ENCODE results near the gene USP22. TPM values are rescaled to one million over a fixed set of nuclear protein-coding genes. Genes with fewer than 3 reads are reported as not detected.

USP22 gene
- polyA plus RNA-seq, 3 donors = 20.4 to 69.9 (median 27.3) TPM

DNA sequence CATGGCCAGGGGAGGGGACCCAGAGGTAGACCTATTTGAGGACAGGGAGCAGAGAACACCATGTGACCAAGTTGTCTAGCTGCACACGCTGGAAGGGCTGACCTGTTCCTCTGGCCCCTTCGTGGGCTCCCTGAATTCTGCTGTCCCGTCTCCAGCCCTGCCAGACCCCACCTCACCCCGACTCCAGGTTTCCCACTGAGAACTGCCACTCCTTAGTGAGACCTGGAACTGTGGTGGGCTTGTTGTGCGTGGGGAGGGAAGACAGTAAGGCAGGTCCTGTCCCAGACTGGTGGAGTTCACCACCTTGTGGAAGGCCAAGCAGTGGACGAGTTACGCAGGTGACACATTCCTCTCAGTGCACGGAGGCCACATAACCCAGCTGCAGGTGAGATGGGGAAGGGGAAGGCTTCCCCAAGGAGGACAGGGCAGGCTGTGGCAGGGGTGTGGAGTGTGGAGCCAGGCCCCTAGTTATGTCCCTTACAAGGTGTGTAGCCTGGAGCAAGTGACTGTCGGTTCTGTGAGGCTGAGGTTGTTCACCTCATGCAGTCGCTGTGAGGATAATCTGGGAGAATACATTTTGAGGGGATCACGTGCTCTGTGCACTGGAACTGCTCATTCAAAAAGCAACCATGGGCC, 54.7 kb downstream of the USP22 start:
- H3K27ac ChIP-seq (ENCODE audit: low read depth in 1 of 2, low read length in 2 of 2) = no peak overlapping the region
- no peaks in the 10 kb centered on the region for H4K20me1 ChIP-seq (ENCODE audit: insufficient read depth, low read length)
- no peak overlapping the region for H2AFZ ChIP-seq (ENCODE audit: insufficient read depth, low read depth, low read length, poor library complexity, severe bottlenecking)
- no peak overlapping the region for H3K9ac ChIP-seq (ENCODE audit: insufficient read depth, low read length, poor library complexity, severe bottlenecking)
- Mint-ChIP-seq H3K4me1 (no peaks in the 10 kb centered on the region), H3K27ac (peak overlapping the region in 1 of 7 donors; percentile 28), H3K9me3 (no peaks in the 10 kb centered on the region), H3K36me3 (no peaks in the 10 kb centered on the region), H3K4me3 (no peak overlapping the region), H3K27me3 (ENCODE audit: low read depth in 3 of 3) (peaks cover 0 to 5% (median 0%) of the 10 kb centered on the region in 3 donors)
- H3K9me3 ChIP-seq (replicated peaks in 1 of 2; ENCODE audit: control insufficient read depth in 1 of 2, insufficient read depth in 1 of 2, low read length in 2 of 2) = no peaks in the 10 kb centered on the region
- intact Hi-C loops (cut with micrococcal nuclease) = no loop called here
- no peak for DNase-seq
- no peak overlapping the region for H3K4me2 ChIP-seq (replicated peaks; ENCODE audit: extremely low read depth, low read length, poor library complexity, severe bottlenecking)
- TF ChIP-seq CTCF (IDR thresholded peaks at IDR 0.05) = no peak
- H3K27me3 ChIP-seq (ENCODE audit: control insufficient read depth in 2 of 2, insufficient read depth in 2 of 2, low read length in 2 of 2) = no peaks in the 10 kb centered on the region
- 90% methylated on average over 6 of the region's 11 CpGs for WGBS (ENCODE audit: insufficient coverage)
- H3K36me3 ChIP-seq (replicated peaks in 1 of 2; ENCODE audit: control insufficient read depth in 1 of 2, insufficient read depth in 2 of 2, low read length in 2 of 2) = no peaks in the 10 kb centered on the region
- H3K4me1 ChIP-seq (ENCODE audit: control insufficient read depth in 1 of 2, insufficient read depth in 2 of 2, low read length in 2 of 2) = no peaks in the 10 kb centered on the region
- no peaks in the 10 kb centered on the region for H3K79me2 ChIP-seq (ENCODE audit: insufficient read depth, low read length)
- H3K4me3 ChIP-seq (replicated peaks in 1 of 3; ENCODE audit: low read depth in 2 of 3, low read length in 3 of 3) = no peak overlapping the region

- no peaks in the 10 kb centered on the region for H3K4me1 Mint-ChIP-seq
- Histone ChIP-seq H4K20me1 (ENCODE audit: insufficient read depth, low read length) (no peaks in the 10 kb centered on the region), H3K4me2 (replicated peaks; ENCODE audit: extremely low read depth, low read length, poor library complexity, severe bottlenecking) (no peak overlapping the region), H3K9me3 (replicated peaks in 1 of 2; ENCODE audit: control insufficient read depth in 1 of 2, insufficient read depth in 1 of 2, low read length in 2 of 2) (no peaks in the 10 kb centered on the region), H2AFZ (ENCODE audit: insufficient read depth, low read depth, low read length, poor library complexity, severe bottlenecking) (no peak overlapping the region), H3K9ac (ENCODE audit: insufficient read depth, low read length, poor library complexity, severe bottlenecking) (no peak overlapping the region), H3K79me2 (ENCODE audit: insufficient read depth, low read length) (no peaks in the 10 kb centered on the region), H3K4me3 (replicated peaks in 1 of 3; ENCODE audit: low read depth in 2 of 3, low read length in 3 of 3) (no peak overlapping the region), H3K4me1 (ENCODE audit: control insufficient read depth in 1 of 2, insufficient read depth in 2 of 2, low read length in 2 of 2) (no peaks in the 10 kb centered on the region), H3K27ac (ENCODE audit: low read depth in 1 of 2, low read length in 2 of 2) (no peak overlapping the region), H3K27me3 (ENCODE audit: control insufficient read depth in 2 of 2, insufficient read depth in 2 of 2, low read length in 2 of 2) (no peaks in the 10 kb centered on the region), H3K36me3 (replicated peaks in 1 of 2; ENCODE audit: control insufficient read depth in 1 of 2, insufficient read depth in 2 of 2, low read length in 2 of 2) (no peaks in the 10 kb centered on the region)
- H3K9me3 Mint-ChIP-seq = no peaks in the 10 kb centered on the region
- TF ChIP-seq CTCF (IDR thresholded peaks at IDR 0.05) = no peak
- peak overlapping the region in 2 of 7 donors; percentile 6 to 28 for H3K27ac Mint-ChIP-seq
- DNase-seq = no peak
- 81% methylated on average over 3 of the region's 5 CpGs for WGBS (ENCODE audit: insufficient coverage)
- no peak overlapping the region for H3K4me3 Mint-ChIP-seq
- peaks cover 0 to 5% (median 2%) of the 10 kb centered on the region in 3 donors for H3K27me3 Mint-ChIP-seq (ENCODE audit: low read depth in 3 of 3)
- intact Hi-C loops (cut with micrococcal nuclease) = no loop called here
- no peaks in the 10 kb centered on the region for H3K36me3 Mint-ChIP-seq
Observed at GRCh38 chr17:20987511-20987910, 55.3 kb downstream of the USP22 start.

All from CD14-positive monocyte (primary cell).